ENCODE measurements around the gene TLN1.
A peak's percentile ranks its signal among the peaks of the same experiment; 100 is the strongest.

The TLN1 gene

DNA sequence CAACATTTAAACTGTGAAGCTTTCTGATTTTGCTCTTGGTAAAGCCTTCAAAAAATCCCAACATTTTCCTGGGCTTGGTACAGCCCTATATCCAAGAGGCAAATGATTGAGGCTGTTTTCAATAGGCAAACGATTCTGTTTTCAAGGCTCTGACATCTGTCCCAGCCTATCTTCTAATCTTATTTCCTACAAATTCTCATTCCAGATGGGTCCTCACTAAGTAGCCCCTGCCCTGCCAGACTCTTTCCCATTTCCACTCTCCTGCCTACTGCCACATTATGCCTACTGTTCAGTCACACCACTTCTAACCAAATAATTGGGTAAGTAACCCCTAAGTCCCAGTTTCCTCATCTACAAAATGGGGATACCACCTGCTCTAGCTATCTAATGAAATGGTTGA lies 13.6 kb upstream of the TLN1 start:
- no peaks in the 10 kb centered on the region for H3K9me2 ChIP-seq (replicated peaks; ENCODE audit: insufficient read depth, low read length)
- peaks cover 14% of the 10 kb centered on the region for H3F3A ChIP-seq (ENCODE audit: insufficient read depth, low read length)
- no peaks in the 10 kb centered on the region for H3K27me3 ChIP-seq (replicated peaks; ENCODE audit: insufficient read depth, low read length)
- H4K20me1 ChIP-seq (ENCODE audit: insufficient read depth, low read length) = peaks cover 11% of the 10 kb centered on the region
- H3K4me1 ChIP-seq (ENCODE audit: low read length) = peaks cover 20% of the 10 kb centered on the region
- H3K27ac ChIP-seq (ENCODE audit: low read length) = no peak overlapping the region
- no peak overlapping the region for H2AFZ ChIP-seq (ENCODE audit: low read length)
- peak overlapping the region; percentile 97; the same call in 1 of the 2 replicates for H3K4me2 ChIP-seq (ENCODE audit: low read depth, low read length)
- H3K9ac ChIP-seq (ENCODE audit: low read length) = no peak overlapping the region
- peaks cover 76% of the 10 kb centered on the region for H3K79me2 ChIP-seq (ENCODE audit: low read length)
- TF ChIP-seq EZH2phosphoT487 (IDR thresholded peaks at IDR 0.05; ENCODE audit: low read length) (no peak), EZH2 (optimal IDR thresholded peaks at IDR 0.05; ENCODE audit: low read depth, low read length) (no peak)
- TF ChIP-seq, protein P1, sequence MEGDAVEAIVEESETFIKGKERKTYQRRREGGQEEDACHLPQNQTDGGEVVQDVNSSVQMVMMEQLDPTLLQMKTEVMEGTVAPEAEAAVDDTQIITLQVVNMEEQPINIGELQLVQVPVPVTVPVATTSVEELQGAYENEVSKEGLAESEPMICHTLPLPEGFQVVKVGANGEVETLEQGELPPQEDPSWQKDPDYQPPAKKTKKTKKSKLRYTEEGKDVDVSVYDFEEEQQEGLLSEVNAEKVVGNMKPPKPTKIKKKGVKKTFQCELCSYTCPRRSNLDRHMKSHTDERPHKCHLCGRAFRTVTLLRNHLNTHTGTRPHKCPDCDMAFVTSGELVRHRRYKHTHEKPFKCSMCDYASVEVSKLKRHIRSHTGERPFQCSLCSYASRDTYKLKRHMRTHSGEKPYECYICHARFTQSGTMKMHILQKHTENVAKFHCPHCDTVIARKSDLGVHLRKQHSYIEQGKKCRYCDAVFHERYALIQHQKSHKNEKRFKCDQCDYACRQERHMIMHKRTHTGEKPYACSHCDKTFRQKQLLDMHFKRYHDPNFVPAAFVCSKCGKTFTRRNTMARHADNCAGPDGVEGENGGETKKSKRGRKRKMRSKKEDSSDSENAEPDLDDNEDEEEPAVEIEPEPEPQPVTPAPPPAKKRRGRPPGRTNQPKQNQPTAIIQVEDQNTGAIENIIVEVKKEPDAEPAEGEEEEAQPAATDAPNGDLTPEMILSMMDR (IDR thresholded peaks at IDR 0.05; ENCODE audit: low read length) = no peak
- H3K4me3 ChIP-seq (ENCODE audit: low read length) = no peak overlapping the region
- no peak for DNase-seq
- H3K9me3 ChIP-seq (replicated peaks; ENCODE audit: insufficient read depth, low read length) = no peaks in the 10 kb centered on the region
- no peaks in the 10 kb centered on the region for H3K36me3 ChIP-seq (replicated peaks; ENCODE audit: insufficient read depth, low read length)

DNA sequence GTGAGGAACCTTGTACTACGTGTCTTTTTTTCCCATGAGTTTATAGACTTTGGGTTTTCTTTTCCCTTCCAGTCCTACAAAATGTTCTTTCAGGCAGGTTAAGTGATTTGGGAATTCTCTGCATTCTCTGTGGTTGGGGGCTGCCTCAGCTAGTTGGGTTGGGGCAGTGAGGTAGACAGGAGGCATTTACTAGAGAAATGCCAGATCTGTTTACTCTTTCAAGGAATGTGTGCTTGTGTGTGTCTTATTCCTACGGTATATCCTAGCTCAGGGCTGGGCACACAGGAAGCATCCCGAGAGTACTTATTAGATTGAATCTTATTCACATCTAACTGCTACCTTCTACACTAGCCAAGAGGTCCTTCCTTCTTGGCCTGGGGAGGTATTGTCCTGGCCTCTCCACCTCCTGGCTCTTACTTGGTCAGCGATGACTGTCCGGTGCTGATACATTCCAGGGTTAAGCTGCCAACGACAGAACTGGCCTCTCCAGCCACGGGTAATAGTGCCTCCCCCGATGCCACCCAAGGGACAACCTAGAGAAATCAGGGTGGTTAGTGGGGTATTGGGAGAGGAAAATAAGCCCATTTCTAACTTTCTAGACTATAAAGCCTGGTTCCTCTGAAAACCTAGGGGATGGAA lies 12.0 kb upstream of the TLN1 start:
- no peaks in the 10 kb centered on the region for H3K36me3 ChIP-seq (replicated peaks; ENCODE audit: insufficient read depth, low read length)
- no peak overlapping the region for H3K4me2 ChIP-seq (ENCODE audit: low read depth, low read length)
- H3K9ac ChIP-seq (ENCODE audit: low read length) = no peak overlapping the region
- no peak overlapping the region for H3K27ac ChIP-seq (ENCODE audit: low read length)
- H3K9me2 ChIP-seq (replicated peaks; ENCODE audit: insufficient read depth, low read length) = no peaks in the 10 kb centered on the region
- TF ChIP-seq EZH2phosphoT487 (IDR thresholded peaks at IDR 0.05; ENCODE audit: low read length) (no peak), EZH2 (optimal IDR thresholded peaks at IDR 0.05; ENCODE audit: low read depth, low read length) (no peak)
- TF ChIP-seq, protein P1 (IDR thresholded peaks at IDR 0.05; ENCODE audit: low read length) = no peak
- H3K79me2 ChIP-seq (ENCODE audit: low read length) = peaks cover 63% of the 10 kb centered on the region
- H3K4me1 ChIP-seq (ENCODE audit: low read length) = peaks cover 14% of the 10 kb centered on the region
- 0 out of 2 replicates have a peak, but pooled peaks cover 5% of the 10 kb centered on the region for H3F3A ChIP-seq (ENCODE audit: insufficient read depth, low read length)
- DNase-seq = no peak
- H3K9me3 ChIP-seq (replicated peaks; ENCODE audit: insufficient read depth, low read length) = no peaks in the 10 kb centered on the region
- peaks cover 11% of the 10 kb centered on the region for H4K20me1 ChIP-seq (ENCODE audit: insufficient read depth, low read length)
- no peak overlapping the region for H2AFZ ChIP-seq (ENCODE audit: low read length)
- no peak overlapping the region for H3K4me3 ChIP-seq (ENCODE audit: low read length)
- H3K27me3 ChIP-seq (replicated peaks; ENCODE audit: insufficient read depth, low read length) = no peaks in the 10 kb centered on the region

DNA sequence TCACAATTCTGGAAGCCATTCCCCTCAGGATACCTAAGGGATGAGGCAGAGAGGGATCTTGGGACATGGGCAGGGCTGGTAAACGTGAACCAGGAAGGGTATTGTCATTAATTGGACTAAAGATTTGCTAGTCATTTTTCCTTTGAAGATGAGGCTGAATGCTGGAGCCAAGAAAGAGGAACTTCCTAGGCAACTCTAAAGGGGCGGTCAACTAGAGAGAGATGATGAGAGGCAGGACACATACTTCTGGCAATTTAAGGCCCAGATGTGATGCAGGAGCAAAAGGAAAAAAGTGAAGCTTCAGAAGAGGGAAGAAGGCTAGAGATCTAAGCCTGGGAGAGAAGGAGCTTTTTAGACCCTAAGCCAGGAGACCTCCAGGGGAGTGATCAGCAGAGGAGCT lies 11.5 kb upstream of the TLN1 start:
- TF ChIP-seq, protein P1 (IDR thresholded peaks at IDR 0.05; ENCODE audit: low read length) = no peak
- TF ChIP-seq EZH2 (optimal IDR thresholded peaks at IDR 0.05; ENCODE audit: low read depth, low read length) (no peak), EZH2phosphoT487 (IDR thresholded peaks at IDR 0.05; ENCODE audit: low read length) (no peak)
- H3K79me2 ChIP-seq (ENCODE audit: low read length) = peaks cover 60% of the 10 kb centered on the region

More for the DNA sequence above, 11.5 kb upstream of the TLN1 start:
- Histone ChIP-seq H3K36me3 (replicated peaks; ENCODE audit: insufficient read depth, low read length) (no peaks in the 10 kb centered on the region), H3K4me3 (ENCODE audit: low read length) (no peak overlapping the region), H2AFZ (ENCODE audit: low read length) (no peak overlapping the region), H3K9me3 (replicated peaks; ENCODE audit: insufficient read depth, low read length) (no peaks in the 10 kb centered on the region), H3K4me1 (ENCODE audit: low read length) (peaks cover 14% of the 10 kb centered on the region), H4K20me1 (ENCODE audit: insufficient read depth, low read length) (peaks cover 11% of the 10 kb centered on the region), H3K27me3 (replicated peaks; ENCODE audit: insufficient read depth, low read length) (no peaks in the 10 kb centered on the region), H3K9ac (ENCODE audit: low read length) (no peak overlapping the region), H3K27ac (ENCODE audit: low read length) (no peak overlapping the region), H3K4me2 (ENCODE audit: low read depth, low read length) (no peak overlapping the region), H3K9me2 (replicated peaks; ENCODE audit: insufficient read depth, low read length) (no peaks in the 10 kb centered on the region), H3F3A (ENCODE audit: insufficient read depth, low read length) (0 out of 2 replicates have a peak, but pooled peaks cover 2% of the 10 kb centered on the region)
- no peak for DNase-seq

All from MM.1S (cell line).